ENCODE results near the gene POC1A.
"Not testable (repeated sequence)": the region's sequence is repeated elsewhere in the genome, so short reads cannot be mapped to it uniquely, and the experiment has no call there.

The POC1A gene

DNA sequence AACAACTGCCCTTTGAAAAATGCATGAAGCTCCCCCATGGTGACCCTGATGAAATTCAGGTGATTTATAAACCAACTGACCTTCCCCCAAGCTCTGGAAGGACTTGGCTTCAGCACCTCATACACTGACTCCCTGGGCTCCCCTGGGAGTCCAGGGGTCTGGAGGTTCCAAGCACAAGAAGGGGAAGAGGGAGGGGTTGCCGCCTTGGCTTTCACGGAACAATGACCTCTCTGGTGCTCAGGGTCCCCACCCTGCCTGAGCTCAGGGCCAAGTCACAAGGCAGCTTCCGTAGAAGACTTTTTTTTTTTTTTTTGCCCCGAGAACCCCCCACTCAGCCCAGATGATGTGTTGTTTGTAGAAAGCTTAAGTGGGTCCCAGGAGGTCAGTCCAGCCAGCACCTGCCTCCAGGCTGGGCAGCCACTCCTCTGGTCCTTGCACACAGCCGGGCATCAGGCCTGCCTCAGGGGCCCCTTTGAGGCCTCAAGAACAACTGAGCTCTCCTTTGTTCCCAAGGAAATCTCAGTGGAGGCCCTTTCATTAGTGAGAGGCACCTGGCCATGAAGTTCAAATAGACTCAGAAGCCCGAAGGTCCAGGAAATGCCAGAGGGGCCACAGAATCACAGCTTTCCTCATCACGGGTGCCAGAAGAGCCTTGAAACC is 29.7 kb upstream of the POC1A start:
- no peak for DNase-seq

DNA sequence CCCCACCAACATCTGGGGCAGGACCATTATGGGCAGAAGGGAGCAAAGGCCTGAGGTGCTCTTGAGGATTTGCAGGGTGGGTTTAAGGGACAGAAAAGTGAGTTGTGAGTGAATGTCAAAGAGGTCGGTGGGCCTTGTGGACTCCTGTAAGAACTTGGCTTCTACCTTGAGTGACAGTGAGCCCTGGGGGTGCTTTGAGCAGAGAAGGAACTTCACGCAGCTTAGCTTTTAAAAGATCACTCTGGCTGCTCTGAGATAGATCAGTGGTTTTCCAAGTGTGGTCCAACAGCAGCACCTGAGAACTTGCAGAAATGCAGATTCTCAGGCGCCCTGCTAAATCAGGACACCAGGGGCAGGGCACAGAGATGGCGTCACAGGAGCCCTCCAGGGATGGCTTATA is 28.5 kb upstream of the POC1A start:
- no peak for DNase-seq

DNA sequence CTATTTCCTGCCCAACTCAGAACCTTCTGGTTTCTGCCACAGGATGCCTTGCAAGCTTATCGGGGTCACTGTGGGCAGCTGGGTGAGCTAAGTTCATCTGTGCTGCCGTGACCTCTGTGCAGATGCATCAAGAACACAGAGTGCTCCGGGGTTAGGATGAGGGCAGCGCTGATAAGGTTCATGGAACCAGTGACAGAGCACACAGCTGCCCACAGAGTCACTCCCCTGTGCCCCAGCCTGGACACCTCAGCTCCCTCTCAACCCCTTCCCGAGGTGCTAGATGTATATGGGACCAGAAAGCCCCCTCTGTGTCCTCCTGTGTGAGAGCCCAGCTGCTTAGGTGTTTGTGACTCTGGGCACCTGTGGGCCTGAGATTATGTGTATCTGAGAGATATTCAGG is 28.0 kb upstream of the POC1A start:
- peak in 1 of 2 donors; percentile 43 for DNase-seq

DNA sequence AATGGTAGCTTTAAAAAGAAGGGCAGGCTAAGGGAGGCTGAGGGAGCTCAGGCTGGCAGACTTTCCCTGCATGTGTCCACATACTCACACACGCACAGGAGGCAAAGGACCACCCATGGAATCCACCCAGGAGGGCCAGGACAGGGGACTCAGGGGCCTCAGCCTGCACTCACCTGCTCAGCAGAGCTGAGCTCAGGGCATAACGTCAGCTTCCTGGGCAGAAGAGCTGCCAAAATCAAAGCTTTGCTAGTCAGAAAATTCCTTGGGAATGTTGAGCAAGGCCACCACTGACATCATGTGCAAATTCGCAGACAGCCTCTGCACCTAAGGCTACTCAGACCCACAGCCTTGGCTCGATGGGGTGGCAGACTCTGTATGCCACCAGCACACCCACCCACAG is 27.3 kb upstream of the POC1A start:
- no peak for DNase-seq

DNA sequence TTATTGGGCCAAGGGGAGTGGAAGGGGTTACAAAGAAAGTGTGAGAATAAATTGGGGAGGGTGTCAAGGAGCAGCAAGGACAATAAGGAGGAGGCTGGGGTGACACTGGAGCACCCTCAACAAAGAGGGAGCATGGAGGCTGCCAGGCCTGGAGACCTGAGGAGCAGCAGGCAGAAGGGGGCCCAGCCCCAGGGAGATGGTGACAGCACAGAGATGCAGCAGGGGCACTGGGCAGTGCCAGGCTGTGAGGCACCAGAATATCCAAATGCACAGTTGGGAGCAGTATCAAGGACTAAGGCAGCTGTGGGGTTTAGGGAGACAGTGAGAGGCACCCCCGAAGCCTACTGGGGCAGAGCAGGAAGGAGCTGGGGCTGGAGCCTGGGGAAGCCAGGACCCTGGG is 24.3 kb upstream of the POC1A start:
- no peak for DNase-seq

DNA sequence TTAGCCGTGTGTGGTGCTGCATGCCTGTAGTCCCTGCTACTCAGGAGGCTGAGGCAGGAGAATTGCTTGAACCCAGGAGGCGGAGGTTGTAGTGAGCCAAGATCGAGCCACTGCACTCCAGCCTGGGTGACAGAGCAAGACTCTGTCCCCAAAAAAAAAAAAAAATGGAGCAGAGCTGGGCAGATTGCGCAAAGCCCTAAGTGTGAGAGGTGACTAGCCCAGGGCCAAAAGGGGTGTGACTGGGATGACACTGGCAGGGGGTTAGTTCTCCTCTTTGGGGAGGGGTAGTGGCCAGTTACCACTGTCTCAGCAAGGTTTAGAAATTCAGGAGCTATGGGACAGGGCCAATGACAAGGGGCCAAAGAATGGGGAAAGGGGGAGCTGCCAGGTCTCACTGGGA is 23.9 kb upstream of the POC1A start:
- peak in 1 of 2 donors; percentile 18 for DNase-seq

DNA sequence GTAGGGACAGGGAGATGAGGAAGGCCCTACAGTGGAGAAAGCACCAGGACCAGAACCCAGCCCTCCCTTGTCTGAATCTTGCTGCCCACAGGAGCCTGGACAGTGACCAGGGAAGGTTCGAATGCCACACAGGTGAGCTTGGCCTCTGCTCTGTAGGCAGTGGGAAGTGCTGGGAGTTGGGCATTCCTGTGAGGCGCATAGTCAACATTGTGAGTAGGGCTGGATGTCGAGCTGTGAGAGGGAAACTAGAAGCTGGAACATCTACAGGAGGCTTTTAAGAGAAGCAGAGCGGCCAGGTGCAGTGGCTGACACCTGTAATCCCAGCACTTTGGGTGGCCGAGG is 23.4 kb upstream of the POC1A start:
- no peak for DNase-seq

DNA sequence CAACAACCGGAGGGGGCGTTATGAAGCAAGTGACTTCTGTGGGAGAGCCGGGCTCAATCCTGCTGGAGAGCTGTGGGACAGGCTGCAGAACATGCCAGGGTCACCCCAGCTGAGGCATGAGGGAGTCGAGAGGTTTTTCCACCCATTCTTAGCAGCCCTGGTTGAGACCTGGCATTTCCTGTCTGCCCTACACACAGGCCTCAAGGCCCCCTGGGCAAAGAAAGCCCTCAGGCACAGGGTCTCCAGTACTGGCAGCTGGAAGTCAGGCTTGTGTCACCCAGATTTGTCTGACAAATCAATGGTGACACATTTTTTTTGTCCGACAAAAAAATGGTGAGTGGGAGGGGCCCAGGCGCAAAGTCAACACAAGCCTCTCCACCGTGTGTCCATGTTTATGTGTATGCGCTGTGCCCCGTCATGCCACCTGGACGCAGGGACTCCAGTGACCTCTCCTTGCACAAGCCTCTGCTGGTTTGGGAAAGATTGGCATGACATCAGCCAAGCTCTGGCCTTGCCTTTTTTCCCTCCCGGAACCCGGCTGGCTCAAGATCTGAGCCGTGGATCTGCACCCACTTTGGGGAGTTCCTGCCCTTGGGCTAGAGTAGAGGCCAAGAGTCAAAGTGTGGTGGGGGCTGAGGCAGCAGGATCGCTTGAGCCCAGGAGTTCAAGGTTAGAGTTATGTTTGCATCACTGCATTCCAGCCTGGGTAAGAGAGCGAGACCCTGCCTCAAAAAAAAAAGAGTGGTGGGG is 22.9 kb upstream of the POC1A start:
- no peak for DNase-seq

DNA sequence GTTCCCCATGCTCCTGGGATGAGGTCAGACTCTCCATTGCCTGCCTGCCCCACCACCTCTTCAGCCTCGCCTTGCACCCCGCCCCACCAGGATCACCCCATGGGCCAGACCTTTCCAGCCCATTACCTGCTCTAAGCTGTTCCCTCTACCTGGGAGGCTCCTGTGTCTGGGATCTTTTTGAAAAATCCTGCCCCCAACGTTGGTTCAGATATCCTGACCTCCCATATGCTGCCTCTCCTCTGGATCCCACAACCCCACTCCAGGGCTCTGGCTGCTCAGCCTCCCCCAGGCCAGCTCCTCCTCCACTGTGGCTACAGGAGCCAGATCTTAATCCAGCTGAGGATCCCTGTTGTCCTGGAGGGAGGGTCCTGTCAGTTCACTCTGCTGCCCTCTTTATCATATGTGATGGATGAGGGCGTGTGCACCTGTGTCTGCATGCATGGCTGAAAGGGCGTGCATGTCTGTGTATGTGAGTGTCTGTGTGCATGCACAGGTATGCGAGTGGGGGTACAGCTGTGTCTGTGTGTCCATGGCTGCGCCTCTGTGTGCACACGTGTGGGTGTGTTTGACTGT is 22.0 kb upstream of the POC1A start:
- DNase-seq: no peak

DNA sequence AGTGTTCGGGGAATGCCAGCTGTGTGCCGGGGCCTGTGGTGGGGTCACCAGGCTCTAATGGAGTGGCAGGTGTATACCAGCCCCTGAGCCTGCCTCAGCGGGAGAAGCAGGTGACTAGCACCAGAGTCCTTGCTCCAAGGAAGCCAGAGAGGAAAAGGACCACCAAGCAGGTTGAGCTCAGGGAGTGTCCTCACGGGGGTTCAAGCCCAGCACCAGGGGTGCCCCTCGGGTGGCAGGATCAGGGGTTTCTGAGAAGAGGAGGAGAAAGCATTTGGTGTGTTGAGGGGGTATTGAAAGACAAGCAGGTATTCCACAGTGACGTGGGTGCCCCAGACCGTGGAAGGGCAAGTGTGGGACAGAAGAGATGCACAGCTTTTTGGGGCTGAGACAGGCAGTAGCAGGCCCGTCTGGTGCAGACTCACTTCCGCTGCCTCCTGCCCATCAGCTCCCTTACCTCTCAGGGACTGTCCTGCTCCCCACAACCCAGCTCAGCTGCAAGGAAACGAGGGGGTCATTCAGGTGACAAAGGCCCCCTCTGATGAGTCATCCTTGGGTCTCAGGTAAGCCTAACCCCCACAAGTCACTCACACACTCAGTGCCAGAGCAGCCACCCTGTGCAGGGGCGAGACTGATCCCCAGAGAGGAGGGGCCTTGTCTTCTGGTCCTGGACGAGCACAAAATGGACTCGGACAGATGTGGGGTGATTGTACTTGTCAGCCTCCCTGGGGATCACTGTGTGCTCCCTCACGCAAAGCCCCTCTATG is 21.4 kb upstream of the POC1A start:
- DNase-seq: no peak

DNA sequence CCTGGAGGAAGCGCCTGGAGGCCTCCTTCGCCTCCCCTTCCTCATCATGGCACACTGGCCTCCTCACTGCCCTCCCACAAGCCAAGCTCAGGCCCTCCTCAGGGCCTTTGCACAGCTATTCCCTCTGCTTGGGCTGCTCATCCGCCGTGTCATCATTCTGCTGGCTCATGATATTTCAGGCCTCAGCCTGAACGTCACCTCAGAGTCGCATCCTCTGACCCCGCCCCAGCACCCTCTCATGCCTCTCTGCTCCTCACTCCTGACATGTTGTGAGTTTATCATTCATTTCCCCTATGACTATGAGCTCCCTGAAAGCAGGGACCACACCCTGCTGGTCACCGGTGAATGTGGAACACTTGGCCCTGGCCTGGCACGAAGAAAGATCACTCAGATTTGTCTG is 20.7 kb upstream of the POC1A start:
- peak; percentile 61 to 70 for DNase-seq

DNA sequence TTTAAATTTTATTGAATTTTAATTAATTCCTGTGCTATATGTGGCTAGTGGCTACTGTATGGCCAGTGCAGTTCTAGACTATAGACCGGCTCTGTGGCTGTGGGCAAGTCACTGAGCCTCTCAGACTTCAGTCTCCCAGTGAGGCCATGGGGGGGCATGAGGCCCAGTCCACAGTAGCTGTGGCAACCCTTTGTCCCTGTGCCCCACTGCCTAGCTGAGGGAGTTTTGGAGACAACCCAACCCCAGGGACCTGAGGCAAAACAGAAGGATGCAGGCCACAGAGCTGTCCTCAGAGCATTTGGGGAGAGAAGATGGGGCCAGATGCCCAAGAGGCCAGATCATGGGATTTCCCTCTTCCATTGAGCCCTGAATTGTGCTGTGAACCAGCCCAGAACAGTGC is 18.9 kb upstream of the POC1A start:
- no peak for DNase-seq

DNA sequence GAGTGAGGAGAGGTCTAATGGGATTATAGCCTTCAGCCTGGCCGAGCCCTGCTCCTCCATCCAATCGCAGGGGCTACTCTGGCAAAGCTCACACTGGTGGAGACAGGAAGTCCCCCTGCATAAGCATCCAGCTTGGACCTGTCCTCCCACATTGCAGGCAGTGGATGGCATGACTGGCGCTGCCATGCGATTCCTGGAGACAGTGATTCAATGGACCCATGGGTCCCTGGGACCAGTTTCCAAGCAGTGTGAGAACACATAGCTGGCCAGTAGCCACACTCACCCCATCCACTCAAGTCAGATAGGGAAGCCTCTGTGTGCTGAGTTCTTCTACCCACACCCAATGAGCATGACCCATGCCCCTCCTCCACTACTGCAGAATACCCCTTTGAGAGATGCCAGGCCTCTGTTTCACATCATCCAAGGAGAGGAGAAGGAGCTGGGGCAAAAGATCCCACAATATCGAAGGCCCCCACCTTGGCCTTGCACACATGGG is 18.1 kb upstream of the POC1A start:
- no peak for DNase-seq

DNA sequence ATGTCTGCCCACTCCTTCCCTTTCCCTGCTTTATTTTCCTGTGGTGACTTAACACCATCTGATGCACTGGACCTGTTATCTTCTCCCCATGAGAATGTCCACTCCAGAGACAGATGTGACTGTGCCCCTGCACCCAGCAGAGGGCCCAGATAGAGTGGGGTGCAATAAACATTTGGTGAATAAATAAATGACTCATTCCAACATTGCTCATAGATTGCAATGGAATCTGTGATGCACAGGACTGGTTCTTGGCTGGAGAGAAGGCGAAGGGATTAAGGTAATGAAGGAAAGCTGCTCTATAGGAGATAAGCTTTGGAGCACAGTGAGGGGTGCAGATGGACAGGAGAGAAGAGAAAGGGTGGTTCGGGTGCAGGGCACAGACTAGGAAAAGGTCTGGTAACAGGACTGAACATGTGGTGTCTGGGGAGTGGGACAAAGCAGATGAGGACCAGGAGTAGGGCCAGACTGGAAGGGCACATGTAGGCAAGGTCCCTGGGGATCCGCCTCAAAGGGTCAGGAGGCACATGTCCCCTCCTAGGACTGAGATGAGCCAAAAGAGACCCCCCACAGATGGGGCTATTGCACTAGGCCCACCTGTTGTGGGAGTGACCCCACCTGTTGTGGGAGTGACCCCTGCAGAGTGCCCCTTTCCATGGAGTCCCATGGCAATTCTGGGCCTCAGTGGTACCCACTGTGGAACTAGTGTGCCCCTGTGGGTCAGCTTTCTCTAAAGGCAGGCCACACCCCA is 17.5 kb upstream of the POC1A start:
- DNase-seq: peak; percentile 47 to 58

DNA sequence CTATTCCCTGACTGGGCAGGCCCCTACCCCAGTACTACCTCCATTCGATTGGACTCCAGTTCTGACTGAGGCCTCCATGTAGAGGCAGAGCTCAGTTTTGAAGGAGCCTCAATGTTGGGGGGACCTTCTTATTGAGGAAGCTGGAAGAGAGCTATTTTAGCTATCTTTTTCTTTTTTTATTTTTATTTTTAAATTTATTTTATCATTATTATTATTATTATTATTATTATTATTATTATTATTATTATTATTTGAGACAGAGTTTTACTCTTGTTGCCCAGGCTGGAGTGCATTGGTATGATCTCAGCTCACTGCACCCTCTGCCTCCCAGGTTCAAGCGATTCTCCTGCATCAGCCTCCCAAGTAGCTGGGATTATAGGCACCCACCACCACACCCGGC is 16.0 kb upstream of the POC1A start:
- not testable (repeated sequence) for DNase-seq

DNA sequence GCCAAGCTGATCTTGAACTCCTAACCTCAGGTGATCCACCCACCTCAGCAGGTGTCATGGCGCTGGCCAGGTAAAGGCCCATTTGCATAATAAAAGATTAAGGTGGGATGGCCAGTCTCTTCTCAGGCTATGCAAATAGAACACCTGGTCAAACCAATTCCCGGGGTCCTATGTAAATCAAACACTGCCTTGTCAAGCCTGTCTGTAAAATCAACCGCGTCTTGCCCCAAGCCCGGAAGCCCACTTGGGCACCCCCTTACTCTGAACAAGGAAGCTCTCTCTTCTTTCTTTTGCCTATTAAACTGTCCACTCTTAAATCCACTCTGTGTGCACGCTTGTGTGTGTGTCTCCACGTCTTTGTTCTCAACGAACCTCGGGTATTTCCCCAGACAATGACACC is 13.0 kb upstream of the POC1A start:
- no peak for DNase-seq

DNA sequence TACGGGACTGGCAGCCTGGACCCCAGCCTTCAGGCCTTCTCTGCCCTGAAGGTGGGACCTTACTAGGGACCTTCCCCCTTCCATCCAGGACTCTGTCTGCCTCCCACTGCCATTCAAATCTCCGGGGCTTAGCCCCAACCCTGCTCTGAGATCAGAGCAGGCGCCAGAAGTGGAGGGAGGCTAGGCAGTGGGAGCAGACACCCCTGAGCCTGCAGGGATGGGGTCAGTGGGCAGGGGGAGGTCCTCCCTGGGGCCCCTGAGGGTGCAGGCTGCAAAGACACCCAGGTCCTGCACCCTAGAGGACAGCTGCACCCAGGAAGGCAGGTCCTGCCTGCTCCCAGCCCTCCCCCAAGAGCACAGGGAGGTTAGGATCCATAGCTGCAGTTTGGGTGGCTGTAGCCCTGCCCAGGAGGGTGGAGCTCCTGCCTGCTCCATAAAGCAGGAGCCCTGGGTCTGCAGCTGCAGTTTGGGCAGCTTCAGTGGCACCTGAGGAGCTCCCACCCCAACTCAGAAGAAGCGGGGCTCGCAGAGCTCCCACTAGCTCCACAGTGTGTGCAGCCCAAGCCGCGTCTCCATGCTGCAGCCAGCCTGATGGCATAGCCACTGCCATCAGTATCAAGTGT is 8.1 kb upstream of the POC1A start:
- no peak for DNase-seq

DNA sequence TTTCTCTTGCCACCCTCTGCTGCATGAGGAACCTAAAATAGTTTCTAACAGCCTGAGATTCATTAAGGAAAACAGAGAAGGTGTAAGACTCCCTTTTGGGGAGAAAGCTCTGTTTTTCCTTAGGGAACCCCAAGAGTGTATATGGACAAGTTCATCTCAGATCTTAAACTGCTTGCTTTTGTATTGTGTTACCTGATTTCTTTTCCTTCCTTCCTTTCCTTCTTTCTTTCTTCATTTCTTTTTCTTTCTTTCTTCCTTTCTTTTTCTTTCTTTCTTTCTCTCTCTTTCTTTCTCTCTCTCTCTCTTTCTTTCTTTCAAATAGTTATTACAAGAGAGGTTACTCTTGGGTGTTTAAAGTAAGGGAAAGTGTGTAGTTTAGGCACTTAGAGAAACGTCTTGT is 5.3 kb upstream of the POC1A start:
- DNase-seq: no peak

DNA sequence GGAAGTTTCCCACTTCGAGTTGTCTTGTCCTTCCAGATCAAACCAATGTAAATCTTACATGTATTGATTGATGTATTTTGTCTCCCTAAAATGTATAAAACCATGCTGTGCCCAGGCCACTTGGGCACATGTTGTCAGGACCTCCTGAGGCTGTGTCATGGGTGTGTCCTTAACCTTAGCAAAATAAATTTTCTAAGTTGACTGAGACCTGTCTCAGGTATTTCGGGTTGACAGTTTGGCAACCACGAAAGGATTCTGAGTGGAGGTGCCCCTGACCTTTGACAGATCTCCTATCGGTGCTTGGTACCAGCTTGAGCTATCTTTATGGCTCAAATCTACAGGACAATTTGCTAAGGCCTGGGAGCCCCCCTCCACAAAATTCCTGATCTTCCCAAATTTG is 1.7 kb upstream of the POC1A start:
- DNase-seq: no peak

DNA sequence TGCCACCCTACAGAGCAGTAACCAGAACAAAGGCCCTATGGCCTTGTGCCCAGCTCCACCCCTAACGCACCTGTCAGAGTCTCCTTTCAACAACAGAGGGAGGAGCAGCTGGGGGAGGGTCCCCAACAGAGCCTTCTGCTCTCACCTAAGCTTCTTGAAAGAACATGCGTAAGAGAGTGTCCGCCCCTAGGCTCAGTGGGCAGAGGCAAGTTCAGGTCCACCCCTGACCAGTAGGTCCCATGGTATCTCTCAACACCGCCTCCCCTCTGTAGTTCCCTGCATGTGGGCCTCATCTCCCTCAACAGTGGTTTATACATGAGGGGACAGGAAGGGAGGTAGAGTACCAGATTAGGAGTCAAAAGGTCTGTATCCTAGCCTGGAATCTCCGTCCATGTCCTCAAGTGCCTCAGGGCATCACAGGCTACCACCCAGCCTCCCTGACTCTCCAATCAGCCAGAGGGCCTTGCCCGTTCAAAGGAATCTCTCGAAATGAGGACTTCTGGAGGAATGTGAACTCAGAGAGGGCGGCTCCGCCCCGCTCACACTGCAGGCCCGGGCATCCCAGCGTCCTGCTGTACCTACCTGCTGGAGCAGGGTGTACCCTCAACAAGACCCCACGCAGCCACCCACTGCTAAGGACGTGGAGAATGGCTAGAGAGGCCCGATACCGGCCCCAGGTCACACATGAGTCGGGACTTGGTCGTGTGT is 680 bp downstream of the POC1A start:
- DNase-seq: no peak

DNA sequence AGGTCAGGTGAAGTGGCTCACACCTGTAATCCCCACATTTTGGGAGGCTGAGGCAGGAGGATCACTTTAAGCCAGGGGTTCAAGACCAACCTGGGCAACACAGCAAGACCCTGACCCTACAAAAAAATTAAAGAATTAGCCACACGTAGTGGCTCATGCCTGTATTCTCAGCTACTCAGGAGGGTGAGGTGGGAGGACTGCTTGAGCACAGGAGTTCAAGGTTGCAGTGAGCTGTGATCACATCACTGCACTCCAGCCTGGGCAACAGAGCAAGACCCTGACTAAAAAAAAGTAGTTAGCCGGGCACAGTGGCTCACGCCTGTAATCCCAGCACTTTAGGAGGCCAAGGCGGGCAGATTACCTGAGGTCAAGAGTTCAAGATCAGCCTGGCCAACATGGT is 2.2 kb downstream of the POC1A start:
- not testable (repeated sequence) for DNase-seq

DNA sequence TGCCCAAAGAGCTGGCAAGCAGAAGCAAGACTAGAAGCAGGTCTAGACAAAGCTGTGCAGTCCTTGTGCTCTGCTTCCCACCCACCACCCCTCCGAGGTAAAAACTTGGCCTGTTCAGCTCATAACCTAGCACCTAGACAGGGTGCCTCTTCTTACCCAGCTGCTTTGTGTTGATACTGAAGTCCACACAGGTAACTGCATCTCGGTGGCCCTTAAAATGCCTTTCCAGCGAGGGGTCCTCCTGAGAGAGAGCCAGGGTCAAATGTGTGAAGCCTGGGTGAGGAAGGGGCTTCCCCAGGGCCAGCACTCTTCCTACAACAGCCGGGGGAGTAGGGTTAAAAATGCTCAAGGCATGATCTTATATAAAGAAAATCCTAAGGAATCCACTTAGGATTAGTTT is 3.4 kb downstream of the POC1A start:
- DNase-seq: no peak
